A673 (cell line): ENCODE measurements around the gene TBC1D22A.

Source experiments
- CTCF ChIP-seq: fragments of 300-800, 200-600 bp; sonication (generic); conservative IDR thresholded peaks from 2 replicates; pipeline ENCODE4 v1.5.1; 2017; ENCODE audit warnings: low read depth, mild to moderate bottlenecking, antibody characterized with exemption, low read length, moderate library complexity, mixed read lengths
- EZH2 ChIP-seq: fragments of 200-600 bp; sonication (generic); IDR thresholded peaks from 2 replicates; pipeline ENCODE4 v1.6.1; 2017; ENCODE audit warnings: borderline replicate concordance, low read depth, mild to moderate bottlenecking, mixed read lengths, antibody characterized with exemption, low read length; ENCODE audit not compliant: poor library complexity, severe bottlenecking

- TF ChIP-seq CTCF, result no peak
- no peak for TF ChIP-seq EZH2
Observed at GRCh38 chr22:46753761-46754109, 8.7 kb upstream of the TBC1D22A start.
